ENCODE results near the gene DNAJB14. TPM values are rescaled to one million over a fixed set of nuclear protein-coding genes. Genes with fewer than 3 reads are reported as not detected.

Gene DNAJB14
- total and polyA plus RNA-seq, 2 of the 13 experiments (the other 11 are each of a cell fraction or from before 2014, with no cell fraction given): 9.1 to 38.1 TPM

DNA sequence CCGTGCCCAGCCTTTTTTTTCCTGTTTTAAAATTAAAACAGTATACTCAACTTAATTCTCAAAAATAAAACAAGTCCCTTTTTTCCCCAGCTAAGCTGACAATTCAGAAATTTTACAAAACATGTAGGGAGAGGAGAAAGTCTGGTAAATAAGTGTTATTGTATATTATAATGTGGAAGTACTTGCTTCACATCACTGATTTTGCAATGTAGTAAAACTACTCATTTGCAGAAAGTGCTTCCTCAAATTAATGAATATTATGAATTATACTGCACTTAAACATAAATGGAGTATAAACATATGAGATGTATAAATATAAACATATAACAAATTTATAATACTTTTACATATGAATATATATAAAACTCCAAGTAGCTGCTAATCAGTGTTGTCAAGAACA lies 15.3 kb upstream of the DNAJB14 start (continued):
- TF ChIP-seq ZNF646 (CRISPR knock-in tag; IDR thresholded peaks at IDR 0.05) (no peak), ZNF549 (CRISPR knock-in tag; IDR thresholded peaks at IDR 0.05) (no peak), JUND (CRISPR knock-in tag; IDR thresholded peaks at IDR 0.05) (no peak), PPARG (CRISPR knock-in tag; conservative IDR thresholded peaks at IDR 0.05) (no peak), ZNF251 (CRISPR knock-in tag; IDR thresholded peaks at IDR 0.05) (no peak), MBD4 (IDR thresholded peaks at IDR 0.05; ENCODE audit: borderline replicate concordance, low read length) (no peak), ZFP90 (CRISPR knock-in tag; IDR thresholded peaks at IDR 0.05; ENCODE audit: borderline replicate concordance) (no peak), JDP2 (CRISPR knock-in tag; IDR thresholded peaks at IDR 0.05; ENCODE audit: borderline replicate concordance) (no peak), ZFX (CRISPR knock-in tag; IDR thresholded peaks at IDR 0.05; ENCODE audit: low read depth) (no peak), DNMT3B (CRISPR knock-in tag; conservative IDR thresholded peaks at IDR 0.05) (no peak), TCF7L2 (IDR thresholded peaks at IDR 0.05; ENCODE audit: low read depth, low read length) (no peak)
- TF ChIP-seq, protein P1, sequence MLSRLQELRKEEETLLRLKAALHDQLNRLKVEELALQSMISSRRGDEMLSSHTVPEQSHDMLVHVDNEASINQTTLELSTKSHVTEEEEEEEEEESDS (CRISPR knock-in tag; IDR thresholded peaks at IDR 0.05; ENCODE audit: borderline replicate concordance): no peak
- TF ChIP-seq, protein P2, sequence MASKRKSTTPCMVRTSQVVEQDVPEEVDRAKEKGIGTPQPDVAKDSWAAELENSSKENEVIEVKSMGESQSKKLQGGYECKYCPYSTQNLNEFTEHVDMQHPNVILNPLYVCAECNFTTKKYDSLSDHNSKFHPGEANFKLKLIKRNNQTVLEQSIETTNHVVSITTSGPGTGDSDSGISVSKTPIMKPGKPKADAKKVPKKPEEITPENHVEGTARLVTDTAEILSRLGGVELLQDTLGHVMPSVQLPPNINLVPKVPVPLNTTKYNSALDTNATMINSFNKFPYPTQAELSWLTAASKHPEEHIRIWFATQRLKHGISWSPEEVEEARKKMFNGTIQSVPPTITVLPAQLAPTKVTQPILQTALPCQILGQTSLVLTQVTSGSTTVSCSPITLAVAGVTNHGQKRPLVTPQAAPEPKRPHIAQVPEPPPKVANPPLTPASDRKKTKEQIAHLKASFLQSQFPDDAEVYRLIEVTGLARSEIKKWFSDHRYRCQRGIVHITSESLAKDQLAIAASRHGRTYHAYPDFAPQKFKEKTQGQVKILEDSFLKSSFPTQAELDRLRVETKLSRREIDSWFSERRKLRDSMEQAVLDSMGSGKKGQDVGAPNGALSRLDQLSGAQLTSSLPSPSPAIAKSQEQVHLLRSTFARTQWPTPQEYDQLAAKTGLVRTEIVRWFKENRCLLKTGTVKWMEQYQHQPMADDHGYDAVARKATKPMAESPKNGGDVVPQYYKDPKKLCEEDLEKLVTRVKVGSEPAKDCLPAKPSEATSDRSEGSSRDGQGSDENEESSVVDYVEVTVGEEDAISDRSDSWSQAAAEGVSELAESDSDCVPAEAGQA (IDR thresholded peaks at IDR 0.05; ENCODE audit: low read depth): no peak
- TF ChIP-seq, protein P2 (CRISPR knock-in tag; IDR thresholded peaks at IDR 0.05; ENCODE audit: borderline replicate concordance): no peak

Data from HepG2 (cell line).